Activated CD4-positive, alpha-beta T cell treated with anti-CD3 and anti-CD28 coated beads for 24 hours (primary cell): ENCODE results near the gene TMEM138.

Experiments used
- DNase-seq, 2 donors: peaks; one replicate each; pipeline ENCODE4 v3.0.0-alpha.2; 2020; ENCODE audit warnings: low read depth in 2 of 2

TMEM138 gene

GRCh38 chr11:61341706-61342105 is 20.5 kb upstream of the TMEM138 start:
- no peak for DNase-seq

GRCh38 chr11:61342207-61342803 is 19.9 kb upstream of the TMEM138 start:
- DNase-seq, result no peak

- DNase-seq, result no peak
Observed at GRCh38 chr11:61343792-61344745, 18.1 kb upstream of the TMEM138 start.

GRCh38 chr11:61345170-61345610 is 17.0 kb upstream of the TMEM138 start:
- no peak for DNase-seq

GRCh38 chr11:61345954-61346843 is 16.0 kb upstream of the TMEM138 start:
- no peak for DNase-seq

- DNase-seq, result no peak
Observed at GRCh38 chr11:61347916-61348461, 14.2 kb upstream of the TMEM138 start.

GRCh38 chr11:61349189-61349751 is 12.9 kb upstream of the TMEM138 start:
- no peak for DNase-seq

- DNase-seq, result no peak
Observed at GRCh38 chr11:61349916-61350315, 12.3 kb upstream of the TMEM138 start.

- no peak for DNase-seq
Observed at GRCh38 chr11:61350336-61350735, 11.8 kb upstream of the TMEM138 start.

- DNase-seq, result no peak
Observed at GRCh38 chr11:61350803-61351202, 11.4 kb upstream of the TMEM138 start.

GRCh38 chr11:61352038-61352437 is 10.1 kb upstream of the TMEM138 start:
- no peak for DNase-seq

- DNase-seq, result no peak
Observed at GRCh38 chr11:61353131-61354067, 8.8 kb upstream of the TMEM138 start.

- no peak for DNase-seq
Observed at GRCh38 chr11:61354208-61354607, 8.0 kb upstream of the TMEM138 start.

GRCh38 chr11:61356706-61357105 is 5.5 kb upstream of the TMEM138 start:
- DNase-seq, result no peak

GRCh38 chr11:61357233-61357893 is 4.8 kb upstream of the TMEM138 start:
- DNase-seq, result no peak

GRCh38 chr11:61357894-61358239 is 4.3 kb upstream of the TMEM138 start:
- DNase-seq, result no peak

- DNase-seq, result no peak
Observed at GRCh38 chr11:61358566-61358965, 3.6 kb upstream of the TMEM138 start.

- no peak for DNase-seq
Observed at GRCh38 chr11:61359516-61359915, 2.7 kb upstream of the TMEM138 start.

GRCh38 chr11:61361237-61361740 is 885 bp upstream of the TMEM138 start:
- no peak for DNase-seq

- DNase-seq, result no peak
Observed at GRCh38 chr11:61362542-61362875, 335 bp downstream of the TMEM138 start.
